WTC11 (cell line): Measurements from ENCODE around the gene AIP. TPM values are rescaled to one million over a fixed set of nuclear protein-coding genes. Genes with fewer than 3 reads are reported as not detected.
A peak's percentile ranks its signal among the peaks of the same experiment; 100 is the strongest.

Source experiments
- ATAC-seq: fragments of 200-7000 bp; cut with Tn5 transposase; 2 replicates; pipeline ENCODE4 v1.10.0; 2021; ENCODE audit warnings: mild to moderate bottlenecking, moderate library complexity
- CTCF ChIA-PET: fragments of 300-600 bp; sonication (Branson Sonifier 250); formaldehyde crosslinking; loops from one replicate; lab custom pipeline; 2021; ENCODE audit warnings: antibody characterized with exemption; lab: Charles Lee
- POLR2A ChIA-PET: fragments of 350-600 bp; sonication (Branson Sonifier 250); formaldehyde crosslinking; loops from one replicate; lab custom pipeline; 2021; ENCODE audit warnings: antibody characterized with exemption; lab: Charles Lee
- DNase-seq: peaks from one replicate; pipeline ENCODE4 v3.0.0; 2021; ENCODE audit warnings: low spot score
- H3K27ac Mint-ChIP-seq: 2 replicates; pipeline ENCODE4 v1.8.0; 2021; ENCODE audit warnings: mixed read lengths
- H3K27me3 Mint-ChIP-seq: 2 replicates; pipeline ENCODE4 v1.8.0; 2021; ENCODE audit warnings: low read depth, mild to moderate bottlenecking, moderate library complexity, mixed read lengths
- H3K36me3 Mint-ChIP-seq: 2 replicates; pipeline ENCODE4 v1.8.0; 2021; ENCODE audit warnings: mixed read lengths
- H3K4me1 Mint-ChIP-seq: 2 replicates; pipeline ENCODE4 v1.8.0; 2022; ENCODE audit warnings: mixed read lengths
- H3K4me3 Mint-ChIP-seq: 2 replicates; pipeline ENCODE4 v1.8.0; 2021; ENCODE audit warnings: mild to moderate bottlenecking, moderate library complexity, mixed read lengths
- H3K9me3 Mint-ChIP-seq: 2 replicates; pipeline ENCODE4 v1.8.0; 2021; ENCODE audit warnings: mixed read lengths
- EMX1 ChIP-seq: fragments of 250-450 bp; sonication (Bioruptor Pico); IDR thresholded peaks from 2 replicates; pipeline ENCODE4 v1.8.0; 2021; ENCODE audit warnings: mild to moderate bottlenecking
- FOXP1 ChIP-seq: sonication (generic); formaldehyde crosslinking; IDR thresholded peaks from 2 replicates; pipeline ENCODE4 v1.8.0; 2022; ENCODE audit warnings: missing genetic modification reagents, mild to moderate bottlenecking, moderate library complexity, borderline replicate concordance
- RELA ChIP-seq: sonication (generic); formaldehyde crosslinking; IDR thresholded peaks from 2 replicates; pipeline ENCODE4 v1.8.1; 2022; ENCODE audit warnings: missing genetic modification reagents, mild to moderate bottlenecking, borderline replicate concordance
- RORB ChIP-seq: fragments of 250-450 bp; sonication (Bioruptor Pico); IDR thresholded peaks from 2 replicates; pipeline ENCODE4 v1.9.0; 2021; ENCODE audit warnings: mild to moderate bottlenecking
- SP1 ChIP-seq: sonication (generic); formaldehyde crosslinking; conservative IDR thresholded peaks from 2 replicates; pipeline ENCODE4 v1.8.1; 2022; ENCODE audit warnings: missing genetic modification reagents
- ZNF121 ChIP-seq: sonication (generic); formaldehyde crosslinking; IDR thresholded peaks from 2 replicates; pipeline ENCODE4 v1.8.0; 2023; ENCODE audit warnings: missing genetic modification reagents
- ZNF396 ChIP-seq: fragments of 250-450 bp; sonication (Bioruptor Pico); IDR thresholded peaks from 2 replicates; pipeline ENCODE4 v1.8.0; 2021; ENCODE audit warnings: mild to moderate bottlenecking, moderate library complexity, borderline replicate concordance
- total RNA-seq: library from RNA; stranded (reverse); gene quantifications from 3 replicates; pipeline ENCODE4 v1.2.3, GENCODE V29; 2021
- TF ChIP-seq, protein P1 (sequence below): fragments of 200-600 bp; IDR thresholded peaks from 2 replicates; pipeline ENCODE4 v1.8.0; 2022; ENCODE audit warnings: antibody characterized with exemption
- TF ChIP-seq, protein P2 (sequence below): sonication (generic); formaldehyde crosslinking; IDR thresholded peaks from 2 replicates; pipeline ENCODE4 v1.8.1; 2022; ENCODE audit warnings: mild to moderate bottlenecking, moderate library complexity, missing genetic modification reagents
- TF ChIP-seq, protein P3 (sequence below): sonication (generic); formaldehyde crosslinking; conservative IDR thresholded peaks from 2 replicates; pipeline ENCODE4 v1.8.1; 2023; ENCODE audit warnings: mild to moderate bottlenecking, low read depth, missing genetic modification reagents, moderate library complexity
- TF ChIP-seq, protein P4 (sequence below): sonication (generic); formaldehyde crosslinking; IDR thresholded peaks from 2 replicates; pipeline ENCODE4 v1.8.0; 2022; ENCODE audit warnings: mild to moderate bottlenecking, missing genetic modification reagents
- TF ChIP-seq, protein P5 (sequence below): sonication (generic); formaldehyde crosslinking; IDR thresholded peaks from 2 replicates; pipeline ENCODE4 v1.8.0; 2022; ENCODE audit warnings: mild to moderate bottlenecking, missing genetic modification reagents
- TF ChIP-seq, protein P6 (sequence below): sonication (generic); formaldehyde crosslinking; IDR thresholded peaks from 2 replicates; pipeline ENCODE4 v1.8.1; 2023; ENCODE audit warnings: mild to moderate bottlenecking, moderate library complexity, missing genetic modification reagents
- TF ChIP-seq, protein P7 (sequence below): sonication (generic); formaldehyde crosslinking; IDR thresholded peaks from 2 replicates; pipeline ENCODE4 v1.8.1; 2022; ENCODE audit warnings: missing genetic modification reagents, borderline replicate concordance
- TF ChIP-seq, protein P8 (sequence below): sonication (generic); formaldehyde crosslinking; conservative IDR thresholded peaks from 2 replicates; pipeline ENCODE4 v1.8.1; 2022; ENCODE audit warnings: mild to moderate bottlenecking, missing genetic modification reagents
- TF ChIP-seq, protein P9 (sequence below): sonication (generic); formaldehyde crosslinking; IDR thresholded peaks from 2 replicates; pipeline ENCODE4 v1.8.0; 2022; ENCODE audit warnings: mild to moderate bottlenecking, missing genetic modification reagents
- TF ChIP-seq, protein P10 (sequence below): fragments of 250-450 bp; sonication (Bioruptor Pico); IDR thresholded peaks from 2 replicates; pipeline ENCODE4 v1.9.0; 2021; ENCODE audit warnings: mild to moderate bottlenecking
- TF ChIP-seq, protein P11 (sequence below): fragments of 250-450 bp; sonication (Bioruptor Pico); IDR thresholded peaks from 2 replicates; pipeline ENCODE4 v1.9.0; 2021; ENCODE audit warnings: mild to moderate bottlenecking, borderline replicate concordance

AIP gene
- total RNA-seq, 1 experiment from 2014 or later = 32.8 TPM

DNA sequence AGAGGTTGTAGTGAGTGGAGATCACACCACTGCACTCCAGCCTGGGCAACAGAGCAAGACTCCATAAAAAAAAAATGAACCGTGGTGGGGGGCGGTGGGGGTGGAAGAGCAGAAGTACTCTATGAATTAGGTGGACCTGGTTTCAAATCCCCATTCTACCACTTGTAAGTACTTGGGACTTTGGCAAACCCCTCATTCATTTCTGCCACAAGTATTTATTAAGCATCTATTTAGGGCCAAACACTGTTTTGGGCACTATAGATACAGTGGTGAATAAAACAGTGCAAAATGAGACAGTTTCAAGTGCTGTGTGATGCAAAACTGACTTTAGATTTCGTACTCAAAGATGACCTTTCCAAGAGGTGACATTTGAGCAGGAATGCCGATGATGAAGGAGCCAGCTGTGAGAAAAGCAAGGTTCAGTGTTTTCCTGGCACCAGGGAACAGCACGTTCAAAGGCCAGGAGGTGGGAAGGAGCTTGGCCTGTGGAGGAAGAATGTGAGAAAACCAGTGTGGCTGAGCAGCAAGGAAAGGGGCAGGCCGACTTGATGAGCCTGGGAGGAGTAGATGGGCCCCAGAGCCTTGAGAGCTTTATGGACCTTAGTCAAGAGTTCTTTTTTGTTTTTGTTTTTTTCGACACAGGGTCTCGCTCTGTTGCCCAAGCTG lies 12.4 kb upstream of the AIP start:
- ChIA-PET CTCF (interaction anchor here (0.6 to 1.2 kb wide), 3 partner anchors 26 to 81 kb away, joined by 3 to 4 read pairs (median 3); no protein-coding TSS in a partner anchor), POLR2A (no interaction called here)
- H3K9me3 Mint-ChIP-seq = no peaks in the 10 kb centered on the region
- TF ChIP-seq, protein P1, sequence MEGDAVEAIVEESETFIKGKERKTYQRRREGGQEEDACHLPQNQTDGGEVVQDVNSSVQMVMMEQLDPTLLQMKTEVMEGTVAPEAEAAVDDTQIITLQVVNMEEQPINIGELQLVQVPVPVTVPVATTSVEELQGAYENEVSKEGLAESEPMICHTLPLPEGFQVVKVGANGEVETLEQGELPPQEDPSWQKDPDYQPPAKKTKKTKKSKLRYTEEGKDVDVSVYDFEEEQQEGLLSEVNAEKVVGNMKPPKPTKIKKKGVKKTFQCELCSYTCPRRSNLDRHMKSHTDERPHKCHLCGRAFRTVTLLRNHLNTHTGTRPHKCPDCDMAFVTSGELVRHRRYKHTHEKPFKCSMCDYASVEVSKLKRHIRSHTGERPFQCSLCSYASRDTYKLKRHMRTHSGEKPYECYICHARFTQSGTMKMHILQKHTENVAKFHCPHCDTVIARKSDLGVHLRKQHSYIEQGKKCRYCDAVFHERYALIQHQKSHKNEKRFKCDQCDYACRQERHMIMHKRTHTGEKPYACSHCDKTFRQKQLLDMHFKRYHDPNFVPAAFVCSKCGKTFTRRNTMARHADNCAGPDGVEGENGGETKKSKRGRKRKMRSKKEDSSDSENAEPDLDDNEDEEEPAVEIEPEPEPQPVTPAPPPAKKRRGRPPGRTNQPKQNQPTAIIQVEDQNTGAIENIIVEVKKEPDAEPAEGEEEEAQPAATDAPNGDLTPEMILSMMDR = no peak
- no peak for TF ChIP-seq EMX1 (CRISPR knock-in tag)
- TF ChIP-seq RORB (CRISPR knock-in tag) = no peak
- TF ChIP-seq, protein P2, sequence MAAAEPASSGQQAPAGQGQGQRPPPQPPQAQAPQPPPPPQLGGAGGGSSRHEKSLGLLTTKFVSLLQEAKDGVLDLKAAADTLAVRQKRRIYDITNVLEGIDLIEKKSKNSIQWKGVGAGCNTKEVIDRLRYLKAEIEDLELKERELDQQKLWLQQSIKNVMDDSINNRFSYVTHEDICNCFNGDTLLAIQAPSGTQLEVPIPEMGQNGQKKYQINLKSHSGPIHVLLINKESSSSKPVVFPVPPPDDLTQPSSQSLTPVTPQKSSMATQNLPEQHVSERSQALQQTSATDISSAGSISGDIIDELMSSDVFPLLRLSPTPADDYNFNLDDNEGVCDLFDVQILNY (CRISPR knock-in tag) = no peak
- TF ChIP-seq, protein P3, sequence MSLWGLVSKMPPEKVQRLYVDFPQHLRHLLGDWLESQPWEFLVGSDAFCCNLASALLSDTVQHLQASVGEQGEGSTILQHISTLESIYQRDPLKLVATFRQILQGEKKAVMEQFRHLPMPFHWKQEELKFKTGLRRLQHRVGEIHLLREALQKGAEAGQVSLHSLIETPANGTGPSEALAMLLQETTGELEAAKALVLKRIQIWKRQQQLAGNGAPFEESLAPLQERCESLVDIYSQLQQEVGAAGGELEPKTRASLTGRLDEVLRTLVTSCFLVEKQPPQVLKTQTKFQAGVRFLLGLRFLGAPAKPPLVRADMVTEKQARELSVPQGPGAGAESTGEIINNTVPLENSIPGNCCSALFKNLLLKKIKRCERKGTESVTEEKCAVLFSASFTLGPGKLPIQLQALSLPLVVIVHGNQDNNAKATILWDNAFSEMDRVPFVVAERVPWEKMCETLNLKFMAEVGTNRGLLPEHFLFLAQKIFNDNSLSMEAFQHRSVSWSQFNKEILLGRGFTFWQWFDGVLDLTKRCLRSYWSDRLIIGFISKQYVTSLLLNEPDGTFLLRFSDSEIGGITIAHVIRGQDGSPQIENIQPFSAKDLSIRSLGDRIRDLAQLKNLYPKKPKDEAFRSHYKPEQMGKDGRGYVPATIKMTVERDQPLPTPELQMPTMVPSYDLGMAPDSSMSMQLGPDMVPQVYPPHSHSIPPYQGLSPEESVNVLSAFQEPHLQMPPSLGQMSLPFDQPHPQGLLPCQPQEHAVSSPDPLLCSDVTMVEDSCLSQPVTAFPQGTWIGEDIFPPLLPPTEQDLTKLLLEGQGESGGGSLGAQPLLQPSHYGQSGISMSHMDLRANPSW (CRISPR knock-in tag) = no peak
- TF ChIP-seq SP1 = no peak
- TF ChIP-seq, protein P4, sequence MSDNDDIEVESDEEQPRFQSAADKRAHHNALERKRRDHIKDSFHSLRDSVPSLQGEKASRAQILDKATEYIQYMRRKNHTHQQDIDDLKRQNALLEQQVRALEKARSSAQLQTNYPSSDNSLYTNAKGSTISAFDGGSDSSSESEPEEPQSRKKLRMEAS (CRISPR knock-in tag) = no peak
- TF ChIP-seq, protein P5, sequence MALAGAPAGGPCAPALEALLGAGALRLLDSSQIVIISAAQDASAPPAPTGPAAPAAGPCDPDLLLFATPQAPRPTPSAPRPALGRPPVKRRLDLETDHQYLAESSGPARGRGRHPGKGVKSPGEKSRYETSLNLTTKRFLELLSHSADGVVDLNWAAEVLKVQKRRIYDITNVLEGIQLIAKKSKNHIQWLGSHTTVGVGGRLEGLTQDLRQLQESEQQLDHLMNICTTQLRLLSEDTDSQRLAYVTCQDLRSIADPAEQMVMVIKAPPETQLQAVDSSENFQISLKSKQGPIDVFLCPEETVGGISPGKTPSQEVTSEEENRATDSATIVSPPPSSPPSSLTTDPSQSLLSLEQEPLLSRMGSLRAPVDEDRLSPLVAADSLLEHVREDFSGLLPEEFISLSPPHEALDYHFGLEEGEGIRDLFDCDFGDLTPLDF (CRISPR knock-in tag) = no peak
- TF ChIP-seq, protein P6, sequence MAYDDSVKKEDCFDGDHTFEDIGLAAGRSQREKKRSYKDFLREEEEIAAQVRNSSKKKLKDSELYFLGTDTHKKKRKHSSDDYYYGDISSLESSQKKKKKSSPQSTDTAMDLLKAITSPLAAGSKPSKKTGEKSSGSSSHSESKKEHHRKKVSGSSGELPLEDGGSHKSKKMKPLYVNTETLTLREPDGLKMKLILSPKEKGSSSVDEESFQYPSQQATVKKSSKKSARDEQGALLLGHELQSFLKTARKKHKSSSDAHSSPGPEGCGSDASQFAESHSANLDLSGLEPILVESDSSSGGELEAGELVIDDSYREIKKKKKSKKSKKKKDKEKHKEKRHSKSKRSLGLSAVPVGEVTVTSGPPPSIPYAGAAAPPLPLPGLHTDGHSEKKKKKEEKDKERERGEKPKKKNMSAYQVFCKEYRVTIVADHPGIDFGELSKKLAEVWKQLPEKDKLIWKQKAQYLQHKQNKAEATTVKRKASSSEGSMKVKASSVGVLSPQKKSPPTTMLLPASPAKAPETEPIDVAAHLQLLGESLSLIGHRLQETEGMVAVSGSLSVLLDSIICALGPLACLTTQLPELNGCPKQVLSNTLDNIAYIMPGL (CRISPR knock-in tag) = no peak
- TF ChIP-seq, protein P7, sequence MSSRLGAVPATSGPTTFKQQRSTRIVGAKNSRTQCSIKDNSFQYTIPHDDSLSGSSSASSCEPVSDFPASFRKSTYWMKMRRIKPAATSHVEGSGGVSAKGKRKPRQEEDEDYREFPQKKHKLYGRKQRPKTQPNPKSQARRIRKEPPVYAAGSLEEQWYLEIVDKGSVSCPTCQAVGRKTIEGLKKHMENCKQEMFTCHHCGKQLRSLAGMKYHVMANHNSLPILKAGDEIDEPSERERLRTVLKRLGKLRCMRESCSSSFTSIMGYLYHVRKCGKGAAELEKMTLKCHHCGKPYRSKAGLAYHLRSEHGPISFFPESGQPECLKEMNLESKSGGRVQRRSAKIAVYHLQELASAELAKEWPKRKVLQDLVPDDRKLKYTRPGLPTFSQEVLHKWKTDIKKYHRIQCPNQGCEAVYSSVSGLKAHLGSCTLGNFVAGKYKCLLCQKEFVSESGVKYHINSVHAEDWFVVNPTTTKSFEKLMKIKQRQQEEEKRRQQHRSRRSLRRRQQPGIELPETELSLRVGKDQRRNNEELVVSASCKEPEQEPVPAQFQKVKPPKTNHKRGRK (CRISPR knock-in tag) = no peak
- TF ChIP-seq FOXP1 (CRISPR knock-in tag) = no peak
- TF ChIP-seq, protein P8, sequence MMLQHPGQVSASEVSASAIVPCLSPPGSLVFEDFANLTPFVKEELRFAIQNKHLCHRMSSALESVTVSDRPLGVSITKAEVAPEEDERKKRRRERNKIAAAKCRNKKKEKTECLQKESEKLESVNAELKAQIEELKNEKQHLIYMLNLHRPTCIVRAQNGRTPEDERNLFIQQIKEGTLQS = no peak
- TF ChIP-seq, protein P9, sequence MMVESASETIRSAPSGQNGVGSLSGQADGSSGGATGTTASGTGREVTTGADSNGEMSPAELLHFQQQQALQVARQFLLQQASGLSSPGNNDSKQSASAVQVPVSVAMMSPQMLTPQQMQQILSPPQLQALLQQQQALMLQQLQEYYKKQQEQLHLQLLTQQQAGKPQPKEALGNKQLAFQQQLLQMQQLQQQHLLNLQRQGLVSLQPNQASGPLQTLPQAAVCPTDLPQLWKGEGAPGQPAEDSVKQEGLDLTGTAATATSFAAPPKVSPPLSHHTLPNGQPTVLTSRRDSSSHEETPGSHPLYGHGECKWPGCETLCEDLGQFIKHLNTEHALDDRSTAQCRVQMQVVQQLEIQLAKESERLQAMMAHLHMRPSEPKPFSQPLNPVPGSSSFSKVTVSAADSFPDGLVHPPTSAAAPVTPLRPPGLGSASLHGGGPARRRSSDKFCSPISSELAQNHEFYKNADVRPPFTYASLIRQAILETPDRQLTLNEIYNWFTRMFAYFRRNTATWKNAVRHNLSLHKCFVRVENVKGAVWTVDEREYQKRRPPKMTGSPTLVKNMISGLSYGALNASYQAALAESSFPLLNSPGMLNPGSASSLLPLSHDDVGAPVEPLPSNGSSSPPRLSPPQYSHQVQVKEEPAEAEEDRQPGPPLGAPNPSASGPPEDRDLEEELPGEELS (CRISPR knock-in tag) = no peak
- no peak for TF ChIP-seq RELA
- TF ChIP-seq, protein P10, sequence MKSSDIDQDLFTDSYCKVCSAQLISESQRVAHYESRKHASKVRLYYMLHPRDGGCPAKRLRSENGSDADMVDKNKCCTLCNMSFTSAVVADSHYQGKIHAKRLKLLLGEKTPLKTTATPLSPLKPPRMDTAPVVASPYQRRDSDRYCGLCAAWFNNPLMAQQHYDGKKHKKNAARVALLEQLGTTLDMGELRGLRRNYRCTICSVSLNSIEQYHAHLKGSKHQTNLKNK (CRISPR knock-in tag) = no peak
- TF ChIP-seq ZNF121 (CRISPR knock-in tag) = no peak
- TF ChIP-seq, protein P11, sequence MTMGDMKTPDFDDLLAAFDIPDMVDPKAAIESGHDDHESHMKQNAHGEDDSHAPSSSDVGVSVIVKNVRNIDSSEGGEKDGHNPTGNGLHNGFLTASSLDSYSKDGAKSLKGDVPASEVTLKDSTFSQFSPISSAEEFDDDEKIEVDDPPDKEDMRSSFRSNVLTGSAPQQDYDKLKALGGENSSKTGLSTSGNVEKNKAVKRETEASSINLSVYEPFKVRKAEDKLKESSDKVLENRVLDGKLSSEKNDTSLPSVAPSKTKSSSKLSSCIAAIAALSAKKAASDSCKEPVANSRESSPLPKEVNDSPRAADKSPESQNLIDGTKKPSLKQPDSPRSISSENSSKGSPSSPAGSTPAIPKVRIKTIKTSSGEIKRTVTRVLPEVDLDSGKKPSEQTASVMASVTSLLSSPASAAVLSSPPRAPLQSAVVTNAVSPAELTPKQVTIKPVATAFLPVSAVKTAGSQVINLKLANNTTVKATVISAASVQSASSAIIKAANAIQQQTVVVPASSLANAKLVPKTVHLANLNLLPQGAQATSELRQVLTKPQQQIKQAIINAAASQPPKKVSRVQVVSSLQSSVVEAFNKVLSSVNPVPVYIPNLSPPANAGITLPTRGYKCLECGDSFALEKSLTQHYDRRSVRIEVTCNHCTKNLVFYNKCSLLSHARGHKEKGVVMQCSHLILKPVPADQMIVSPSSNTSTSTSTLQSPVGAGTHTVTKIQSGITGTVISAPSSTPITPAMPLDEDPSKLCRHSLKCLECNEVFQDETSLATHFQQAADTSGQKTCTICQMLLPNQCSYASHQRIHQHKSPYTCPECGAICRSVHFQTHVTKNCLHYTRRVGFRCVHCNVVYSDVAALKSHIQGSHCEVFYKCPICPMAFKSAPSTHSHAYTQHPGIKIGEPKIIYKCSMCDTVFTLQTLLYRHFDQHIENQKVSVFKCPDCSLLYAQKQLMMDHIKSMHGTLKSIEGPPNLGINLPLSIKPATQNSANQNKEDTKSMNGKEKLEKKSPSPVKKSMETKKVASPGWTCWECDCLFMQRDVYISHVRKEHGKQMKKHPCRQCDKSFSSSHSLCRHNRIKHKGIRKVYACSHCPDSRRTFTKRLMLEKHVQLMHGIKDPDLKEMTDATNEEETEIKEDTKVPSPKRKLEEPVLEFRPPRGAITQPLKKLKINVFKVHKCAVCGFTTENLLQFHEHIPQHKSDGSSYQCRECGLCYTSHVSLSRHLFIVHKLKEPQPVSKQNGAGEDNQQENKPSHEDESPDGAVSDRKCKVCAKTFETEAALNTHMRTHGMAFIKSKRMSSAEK = no peak
- no peak for TF ChIP-seq ZNF396 (CRISPR knock-in tag)

More for the DNA sequence above, 12.4 kb upstream of the AIP start:
- DNase-seq (no peak), ATAC-seq (no peak)
- Mint-ChIP-seq H3K4me1 (peaks cover 19% of the 10 kb centered on the region), H3K27ac (no peak overlapping the region), H3K27me3 (peaks cover 20% of the 10 kb centered on the region), H3K36me3 (no peaks in the 10 kb centered on the region), H3K4me3 (peak overlapping the region; percentile 66)
